ENCODE results near the gene NOX1. TPM values are rescaled to one million over a fixed set of nuclear protein-coding genes. Genes with fewer than 3 reads are reported as not detected.

NOX1 gene
- total and polyA plus RNA-seq, 2 of the 13 experiments (the other 11 are each of a cell fraction or from before 2014, with no cell fraction given), result 0.07 TPM; not detected in 1

- TF ChIP-seq FOXP1 (IDR thresholded peaks at IDR 0.05), result no peak
- no peak for TF ChIP-seq FOXP1 (CRISPR knock-in tag; IDR thresholded peaks at IDR 0.05)
- TF ChIP-seq ZNF503 (CRISPR knock-in tag; IDR thresholded peaks at IDR 0.05), result no peak
- no peak for TF ChIP-seq ZNF205 (CRISPR knock-in tag; IDR thresholded peaks at IDR 0.05)
- no peak for TF ChIP-seq ZNF652 (CRISPR knock-in tag; IDR thresholded peaks at IDR 0.05; ENCODE audit: borderline replicate concordance, low read depth)
- no peak for TF ChIP-seq MLX (CRISPR knock-in tag; IDR thresholded peaks at IDR 0.05)
- TF ChIP-seq ATF3 (CRISPR knock-in tag; IDR thresholded peaks at IDR 0.05), result no peak
- TF ChIP-seq ZNF678 (CRISPR knock-in tag; IDR thresholded peaks at IDR 0.05), result no peak
- no peak for TF ChIP-seq BHLHE40 (IDR thresholded peaks at IDR 0.05; ENCODE audit: low read length)
- no peak for TF ChIP-seq ZBTB49 (CRISPR knock-in tag; IDR thresholded peaks at IDR 0.05; ENCODE audit: borderline replicate concordance)
- no peak for TF ChIP-seq SSRP1 (CRISPR knock-in tag; IDR thresholded peaks at IDR 0.05)
- TF ChIP-seq ZNF382 (CRISPR knock-in tag; IDR thresholded peaks at IDR 0.05; ENCODE audit: borderline replicate concordance), result no peak
- TF ChIP-seq ZNF276 (CRISPR knock-in tag; IDR thresholded peaks at IDR 0.05; ENCODE audit: low read depth), result no peak
- TF ChIP-seq SMAD1 (CRISPR knock-in tag; IDR thresholded peaks at IDR 0.05; ENCODE audit: borderline replicate concordance, low read depth), result no peak
- no peak for TF ChIP-seq MLLT10 (CRISPR knock-in tag; IDR thresholded peaks at IDR 0.05)
- TF ChIP-seq TGIF2 (CRISPR knock-in tag; IDR thresholded peaks at IDR 0.05), result no peak
- no peak for TF ChIP-seq REL (CRISPR knock-in tag; conservative IDR thresholded peaks at IDR 0.05)
- no peak for TF ChIP-seq ZNF17 (CRISPR knock-in tag; IDR thresholded peaks at IDR 0.05)
- TF ChIP-seq CREM (IDR thresholded peaks at IDR 0.05), result peak; percentile 57; the same call in 1 of the 2 replicates
- no peak for TF ChIP-seq CREM (CRISPR knock-in tag; IDR thresholded peaks at IDR 0.05)
- no peak for TF ChIP-seq SRY (CRISPR knock-in tag; IDR thresholded peaks at IDR 0.05)
- TF ChIP-seq ZNF687 (CRISPR knock-in tag; IDR thresholded peaks at IDR 0.05), result no peak
Observed at GRCh38 chrX:100883654-100884053, 9.5 kb upstream of the NOX1 start (continued).
